Measurements from ENCODE around the gene LCN9. TPM values are rescaled to one million over a fixed set of nuclear protein-coding genes. Genes with fewer than 3 reads are reported as not detected.

The LCN9 gene
- total RNA-seq, 1 experiment from 2014 or later, result 2.6 TPM

DNA sequence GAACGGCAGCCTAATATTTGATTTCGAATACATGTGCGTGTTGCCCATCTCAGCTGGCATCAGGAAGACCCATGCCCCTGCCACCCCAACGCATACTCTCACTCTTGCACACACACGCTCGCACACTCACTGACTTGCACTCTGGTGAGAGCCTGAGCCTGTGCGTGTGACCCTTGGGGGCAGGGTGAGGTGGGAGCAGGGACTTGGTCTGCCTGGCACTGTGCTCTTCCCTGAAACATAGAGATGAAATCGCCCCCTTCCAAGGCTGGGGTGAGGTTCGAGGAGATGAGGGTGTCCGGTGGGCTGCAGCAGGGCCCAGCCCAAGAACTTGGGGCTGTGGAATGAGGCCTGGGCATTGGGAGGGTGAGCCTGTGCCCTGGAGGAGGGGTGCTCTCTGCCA is 1.2 kb downstream of the LCN9 start:
- H3K27ac Mint-ChIP-seq, result no peak overlapping the region
- H3K4me3 Mint-ChIP-seq, result no peak overlapping the region
- POLR2A ChIA-PET, result no interaction called here
- ATAC-seq (no peak), DNase-seq (ENCODE audit: low spot score) (no peak)
- no peaks in the 10 kb centered on the region for H3K27me3 Mint-ChIP-seq (ENCODE audit: low read depth)
- CTCF ChIA-PET, result no interaction called here
- H3K9me3 Mint-ChIP-seq, result peaks cover 13% of the 10 kb centered on the region
- peaks cover 6% of the 10 kb centered on the region for H3K4me1 Mint-ChIP-seq
- H3K36me3 Mint-ChIP-seq, result peaks cover 13% of the 10 kb centered on the region
- TF ChIP-seq, protein P1, sequence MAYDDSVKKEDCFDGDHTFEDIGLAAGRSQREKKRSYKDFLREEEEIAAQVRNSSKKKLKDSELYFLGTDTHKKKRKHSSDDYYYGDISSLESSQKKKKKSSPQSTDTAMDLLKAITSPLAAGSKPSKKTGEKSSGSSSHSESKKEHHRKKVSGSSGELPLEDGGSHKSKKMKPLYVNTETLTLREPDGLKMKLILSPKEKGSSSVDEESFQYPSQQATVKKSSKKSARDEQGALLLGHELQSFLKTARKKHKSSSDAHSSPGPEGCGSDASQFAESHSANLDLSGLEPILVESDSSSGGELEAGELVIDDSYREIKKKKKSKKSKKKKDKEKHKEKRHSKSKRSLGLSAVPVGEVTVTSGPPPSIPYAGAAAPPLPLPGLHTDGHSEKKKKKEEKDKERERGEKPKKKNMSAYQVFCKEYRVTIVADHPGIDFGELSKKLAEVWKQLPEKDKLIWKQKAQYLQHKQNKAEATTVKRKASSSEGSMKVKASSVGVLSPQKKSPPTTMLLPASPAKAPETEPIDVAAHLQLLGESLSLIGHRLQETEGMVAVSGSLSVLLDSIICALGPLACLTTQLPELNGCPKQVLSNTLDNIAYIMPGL (CRISPR knock-in tag; IDR thresholded peaks at IDR 0.05), result no peak
- TF ChIP-seq SOX15 (CRISPR knock-in tag; IDR thresholded peaks at IDR 0.05) (no peak), PRRX2 (CRISPR knock-in tag; IDR thresholded peaks at IDR 0.05) (no peak), ZNF138 (CRISPR knock-in tag; conservative IDR thresholded peaks at IDR 0.05) (no peak), CREM (CRISPR knock-in tag; IDR thresholded peaks at IDR 0.05) (no peak), RORB (CRISPR knock-in tag; IDR thresholded peaks at IDR 0.05) (no peak), ZNF232 (CRISPR knock-in tag; IDR thresholded peaks at IDR 0.05) (no peak), NFYB (CRISPR knock-in tag; conservative IDR thresholded peaks at IDR 0.05; ENCODE audit: low read depth) (no peak), ZBTB21 (CRISPR knock-in tag; IDR thresholded peaks at IDR 0.05; ENCODE audit: borderline replicate concordance) (no peak), ZNF121 (CRISPR knock-in tag; IDR thresholded peaks at IDR 0.05) (no peak)
- TF ChIP-seq, protein P2, sequence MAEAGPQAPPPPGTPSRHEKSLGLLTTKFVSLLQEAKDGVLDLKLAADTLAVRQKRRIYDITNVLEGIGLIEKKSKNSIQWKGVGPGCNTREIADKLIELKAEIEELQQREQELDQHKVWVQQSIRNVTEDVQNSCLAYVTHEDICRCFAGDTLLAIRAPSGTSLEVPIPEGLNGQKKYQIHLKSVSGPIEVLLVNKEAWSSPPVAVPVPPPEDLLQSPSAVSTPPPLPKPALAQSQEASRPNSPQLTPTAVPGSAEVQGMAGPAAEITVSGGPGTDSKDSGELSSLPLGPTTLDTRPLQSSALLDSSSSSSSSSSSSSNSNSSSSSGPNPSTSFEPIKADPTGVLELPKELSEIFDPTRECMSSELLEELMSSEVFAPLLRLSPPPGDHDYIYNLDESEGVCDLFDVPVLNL (CRISPR knock-in tag; IDR thresholded peaks at IDR 0.05; ENCODE audit: borderline replicate concordance, low read depth), result no peak

DNA sequence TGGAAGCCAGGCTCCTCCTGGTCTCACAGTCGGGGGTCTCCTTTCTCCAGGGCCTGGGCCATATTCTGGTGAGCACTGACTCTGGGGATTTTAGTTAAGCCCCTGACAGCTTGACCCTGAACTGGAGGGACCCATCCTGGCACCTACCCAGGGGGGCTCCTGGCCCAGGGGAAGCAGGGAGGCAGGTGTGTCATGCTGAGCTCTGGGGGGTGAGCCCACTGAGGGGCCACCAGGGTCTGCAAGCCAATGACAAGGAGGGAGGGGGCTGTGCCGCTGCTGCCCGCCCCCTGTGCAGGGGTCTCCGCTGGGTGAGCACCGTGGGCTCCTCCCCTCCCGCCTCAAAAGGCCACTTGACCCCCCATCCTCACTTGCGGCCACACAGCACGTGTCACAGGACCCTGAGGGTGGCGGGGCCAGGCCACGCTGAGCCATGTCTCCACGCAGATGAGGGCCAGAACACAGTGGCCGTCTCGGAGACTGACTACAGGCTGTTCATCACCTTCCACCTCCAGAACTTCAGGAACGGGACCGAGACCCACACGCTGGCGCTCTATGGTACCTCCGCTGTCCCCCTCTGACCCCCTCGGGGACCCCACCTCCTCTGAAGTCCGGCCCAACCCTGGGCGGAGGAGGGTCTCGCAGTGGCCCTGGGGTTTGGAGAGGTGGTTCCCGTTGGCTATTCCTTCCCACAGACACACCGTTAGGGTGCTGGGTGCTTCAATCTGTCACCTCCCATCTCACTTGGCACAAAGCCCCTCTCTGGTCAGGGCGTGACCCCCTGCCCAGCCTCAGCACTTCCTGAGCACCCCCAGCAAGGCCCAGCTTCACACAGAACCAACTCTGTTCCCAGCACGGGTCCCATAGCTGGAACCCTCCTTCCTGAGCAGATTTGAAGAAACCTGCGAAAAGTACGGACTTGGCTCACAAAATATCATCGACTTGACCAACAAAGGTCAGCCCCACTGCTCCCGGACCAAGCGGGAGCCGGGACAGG is 2.0 kb downstream of the LCN9 start:
- TF ChIP-seq, protein P3, sequence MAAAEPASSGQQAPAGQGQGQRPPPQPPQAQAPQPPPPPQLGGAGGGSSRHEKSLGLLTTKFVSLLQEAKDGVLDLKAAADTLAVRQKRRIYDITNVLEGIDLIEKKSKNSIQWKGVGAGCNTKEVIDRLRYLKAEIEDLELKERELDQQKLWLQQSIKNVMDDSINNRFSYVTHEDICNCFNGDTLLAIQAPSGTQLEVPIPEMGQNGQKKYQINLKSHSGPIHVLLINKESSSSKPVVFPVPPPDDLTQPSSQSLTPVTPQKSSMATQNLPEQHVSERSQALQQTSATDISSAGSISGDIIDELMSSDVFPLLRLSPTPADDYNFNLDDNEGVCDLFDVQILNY (CRISPR knock-in tag; IDR thresholded peaks at IDR 0.05), result no peak
- TF ChIP-seq ETV6 (CRISPR knock-in tag; IDR thresholded peaks at IDR 0.05), result no peak
- no peak for TF ChIP-seq SMAD4 (CRISPR knock-in tag; IDR thresholded peaks at IDR 0.05)
- TF ChIP-seq, protein P4, sequence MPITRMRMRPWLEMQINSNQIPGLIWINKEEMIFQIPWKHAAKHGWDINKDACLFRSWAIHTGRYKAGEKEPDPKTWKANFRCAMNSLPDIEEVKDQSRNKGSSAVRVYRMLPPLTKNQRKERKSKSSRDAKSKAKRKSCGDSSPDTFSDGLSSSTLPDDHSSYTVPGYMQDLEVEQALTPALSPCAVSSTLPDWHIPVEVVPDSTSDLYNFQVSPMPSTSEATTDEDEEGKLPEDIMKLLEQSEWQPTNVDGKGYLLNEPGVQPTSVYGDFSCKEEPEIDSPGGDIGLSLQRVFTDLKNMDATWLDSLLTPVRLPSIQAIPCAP (CRISPR knock-in tag; IDR thresholded peaks at IDR 0.05), result no peak
- TF ChIP-seq FOXK1 (CRISPR knock-in tag; IDR thresholded peaks at IDR 0.05), result no peak
- TF ChIP-seq, protein P5, sequence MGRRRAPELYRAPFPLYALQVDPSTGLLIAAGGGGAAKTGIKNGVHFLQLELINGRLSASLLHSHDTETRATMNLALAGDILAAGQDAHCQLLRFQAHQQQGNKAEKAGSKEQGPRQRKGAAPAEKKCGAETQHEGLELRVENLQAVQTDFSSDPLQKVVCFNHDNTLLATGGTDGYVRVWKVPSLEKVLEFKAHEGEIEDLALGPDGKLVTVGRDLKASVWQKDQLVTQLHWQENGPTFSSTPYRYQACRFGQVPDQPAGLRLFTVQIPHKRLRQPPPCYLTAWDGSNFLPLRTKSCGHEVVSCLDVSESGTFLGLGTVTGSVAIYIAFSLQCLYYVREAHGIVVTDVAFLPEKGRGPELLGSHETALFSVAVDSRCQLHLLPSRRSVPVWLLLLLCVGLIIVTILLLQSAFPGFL (CRISPR knock-in tag; IDR thresholded peaks at IDR 0.05; ENCODE audit: borderline replicate concordance), result no peak
- no peak for TF ChIP-seq ZNF317 (CRISPR knock-in tag; IDR thresholded peaks at IDR 0.05; ENCODE audit: borderline replicate concordance, low read depth)
- no peak for TF ChIP-seq SP1 (CRISPR knock-in tag; conservative IDR thresholded peaks at IDR 0.05)

More for the DNA sequence above, 2.0 kb downstream of the LCN9 start:
- ChIA-PET POLR2A (no interaction called here), CTCF (interaction anchor here (0.5 kb wide), 1 partner anchor 227 kb away, joined by 3 read pairs; no protein-coding TSS in a partner anchor)
- H3K27me3 Mint-ChIP-seq (ENCODE audit: low read depth), result no peaks in the 10 kb centered on the region
- no peak overlapping the region for H3K27ac Mint-ChIP-seq
- ATAC-seq (no peak), DNase-seq (ENCODE audit: low spot score) (no peak)
- no peak overlapping the region for H3K4me3 Mint-ChIP-seq
- peaks cover 6% of the 10 kb centered on the region for H3K4me1 Mint-ChIP-seq
- peaks cover 14% of the 10 kb centered on the region for H3K9me3 Mint-ChIP-seq
- peaks cover 11% of the 10 kb centered on the region for H3K36me3 Mint-ChIP-seq

Measured in WTC11 (cell line).